GM12864 (cell line): ENCODE results near the gene SMAD4.

Experiments used
- DNase-seq: peaks from one replicate; pipeline ENCODE4 v3.0.0-alpha.2; 2011; ENCODE audit warnings: low read depth
- H3K4me3 ChIP-seq: 2 replicates; pipeline ENCODE4 v1.5.1; 2011; ENCODE audit warnings: mild to moderate bottlenecking, low read depth, low read length, control low read depth
- CTCF ChIP-seq: IDR thresholded peaks from 2 replicates; pipeline ENCODE4 v1.5.1; 2011; ENCODE audit warnings: low read depth, mild to moderate bottlenecking, moderate library complexity, low read length, control low read depth, inconsistent platforms; ENCODE audit errors: missing control alignments

Gene SMAD4

DNA sequence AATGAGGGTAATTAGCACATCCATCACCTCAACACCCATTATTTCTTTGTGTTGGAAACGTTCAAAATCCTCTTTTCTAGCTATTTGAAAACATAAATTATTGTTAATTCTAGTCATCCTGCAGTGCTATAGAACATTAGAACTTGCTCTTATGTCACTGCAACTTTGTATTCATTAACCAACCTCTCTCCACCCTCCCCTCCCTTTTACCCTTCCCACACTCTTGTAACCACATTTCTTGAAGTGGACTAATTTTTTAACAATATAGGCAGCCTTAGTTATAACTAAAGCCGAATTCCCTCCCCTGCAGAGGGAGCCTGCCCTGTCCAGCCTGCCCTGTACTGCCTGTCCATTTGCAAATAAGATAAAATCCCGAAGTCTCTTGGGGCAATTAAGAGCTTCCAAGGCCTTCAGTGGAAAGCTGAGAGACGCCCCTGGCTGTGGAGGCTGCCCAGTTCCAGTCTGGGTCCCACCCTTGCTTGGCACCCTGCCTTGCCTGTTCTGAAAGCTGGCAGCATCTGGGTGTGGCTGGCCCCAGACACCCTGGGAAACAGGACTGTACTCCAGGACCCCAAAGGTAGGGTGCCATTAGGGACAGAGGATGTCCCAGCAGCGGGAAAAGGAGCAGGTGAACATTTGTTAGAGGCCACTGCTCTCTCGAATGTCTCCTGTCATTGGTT is 102.4 kb downstream of the SMAD4 start:
- DNase-seq: no peak
- no peak for TF ChIP-seq CTCF
- no peak overlapping the region for H3K4me3 ChIP-seq

DNA sequence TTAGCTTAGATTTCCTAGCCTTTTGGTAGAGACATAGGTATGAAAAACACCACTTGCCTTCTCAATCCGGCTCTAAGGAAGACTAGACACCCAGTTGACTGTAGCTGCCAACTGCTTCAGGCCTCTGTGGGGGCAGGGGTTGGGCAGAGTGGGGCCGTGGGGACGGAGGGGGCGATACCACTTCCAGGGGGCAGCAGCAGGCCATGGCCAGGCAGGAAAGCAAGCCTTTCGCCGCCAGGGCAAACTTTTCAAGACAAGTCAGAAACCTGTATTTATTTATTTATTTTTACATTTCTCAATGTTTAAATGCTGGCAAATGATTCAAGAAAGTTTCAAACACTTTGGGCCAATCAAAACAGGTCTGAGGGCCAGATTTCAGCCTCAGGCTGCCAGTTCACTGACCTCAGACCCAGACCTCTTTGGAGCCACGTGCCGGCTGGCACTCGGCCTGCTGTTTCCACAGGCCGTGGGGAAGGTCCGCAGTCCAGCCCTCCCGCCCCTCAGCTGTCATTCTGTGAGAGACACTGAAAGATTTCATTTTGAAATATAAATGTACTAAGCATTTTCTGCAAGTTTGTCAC is 103.7 kb downstream of the SMAD4 start:
- no peak for TF ChIP-seq CTCF
- DNase-seq: no peak
- no peak overlapping the region for H3K4me3 ChIP-seq
